ENCODE data around the gene RFESD. TPM values are rescaled to one million over a fixed set of nuclear protein-coding genes. Genes with fewer than 3 reads are reported as not detected.
A peak's percentile ranks its signal among the peaks of the same experiment; 100 is the strongest.

RFESD gene
- total RNA-seq, 1 experiment from 2014 or later: 1.1 TPM

GRCh38 chr5:95649842-95650620 lies 3.5 kb downstream of the RFESD start:
- in situ Hi-C loops (cut with HindIII; ENCODE audit: low pct_unique_long_range_greater_than_20kb, low sequenced_read_pairs): no loop called here
- DNase-seq (ENCODE audit: low read depth): no peak

GRCh38 chr5:95652849-95653248 lies 6.3 kb downstream of the RFESD start:
- no peak for DNase-seq (ENCODE audit: low read depth)
- in situ Hi-C loops (cut with HindIII; ENCODE audit: low pct_unique_long_range_greater_than_20kb, low sequenced_read_pairs): no loop called here

- in situ Hi-C loops (cut with HindIII; ENCODE audit: low pct_unique_long_range_greater_than_20kb, low sequenced_read_pairs): no loop called here
These were observed 7.6 kb downstream of the RFESD start for GRCh38 chr5:95654196-95654595.

GRCh38 chr5:95655575-95655974 lies 9.0 kb downstream of the RFESD start:
- in situ Hi-C loops (cut with HindIII; ENCODE audit: low pct_unique_long_range_greater_than_20kb, low sequenced_read_pairs): no loop called here
- no peak for DNase-seq (ENCODE audit: low read depth)

More at GRCh38 chr5:95654196-95654595, 7.6 kb downstream of the RFESD start:
- no peak for DNase-seq (ENCODE audit: low read depth)

GRCh38 chr5:95660060-95660459 lies 13.5 kb downstream of the RFESD start:
- in situ Hi-C loops (cut with HindIII; ENCODE audit: low pct_unique_long_range_greater_than_20kb, low sequenced_read_pairs): no loop called here
- DNase-seq (ENCODE audit: low read depth): no peak

GRCh38 chr5:95662946-95663345 lies 16.4 kb downstream of the RFESD start:
- in situ Hi-C loops (cut with HindIII; ENCODE audit: low pct_unique_long_range_greater_than_20kb, low sequenced_read_pairs): no loop called here
- no peak for DNase-seq (ENCODE audit: low read depth)

GRCh38 chr5:95664204-95664786 lies 17.7 kb downstream of the RFESD start:
- peak; percentile 27 for DNase-seq (ENCODE audit: low read depth)
- in situ Hi-C loops (cut with HindIII; ENCODE audit: low pct_unique_long_range_greater_than_20kb, low sequenced_read_pairs): no loop called here

- in situ Hi-C loops (cut with HindIII; ENCODE audit: low pct_unique_long_range_greater_than_20kb, low sequenced_read_pairs): no loop called here
- DNase-seq (ENCODE audit: low read depth): no peak
These were observed 20.6 kb downstream of the RFESD start for GRCh38 chr5:95667061-95667618.

- DNase-seq (ENCODE audit: low read depth): no peak
- in situ Hi-C loops (cut with HindIII; ENCODE audit: low pct_unique_long_range_greater_than_20kb, low sequenced_read_pairs): no loop called here
These were observed 21.1 kb downstream of the RFESD start for GRCh38 chr5:95667678-95668077.

- in situ Hi-C loops (cut with HindIII; ENCODE audit: low pct_unique_long_range_greater_than_20kb, low sequenced_read_pairs): no loop called here
- no peak for DNase-seq (ENCODE audit: low read depth)
These were observed 21.6 kb downstream of the RFESD start for GRCh38 chr5:95668216-95668615.

GRCh38 chr5:95668728-95669127 lies 22.2 kb downstream of the RFESD start:
- in situ Hi-C loops (cut with HindIII; ENCODE audit: low pct_unique_long_range_greater_than_20kb, low sequenced_read_pairs): no loop called here
- DNase-seq (ENCODE audit: low read depth): no peak

GRCh38 chr5:95669540-95669939 lies 23.0 kb downstream of the RFESD start:
- in situ Hi-C loops (cut with HindIII; ENCODE audit: low pct_unique_long_range_greater_than_20kb, low sequenced_read_pairs): no loop called here
- DNase-seq (ENCODE audit: low read depth): no peak

- no peak for DNase-seq (ENCODE audit: low read depth)
- in situ Hi-C loops (cut with HindIII; ENCODE audit: low pct_unique_long_range_greater_than_20kb, low sequenced_read_pairs): no loop called here
These were observed 23.4 kb downstream of the RFESD start for GRCh38 chr5:95669985-95670384.

GRCh38 chr5:95670568-95670967 lies 24.0 kb downstream of the RFESD start:
- DNase-seq (ENCODE audit: low read depth): no peak
- in situ Hi-C loops (cut with HindIII; ENCODE audit: low pct_unique_long_range_greater_than_20kb, low sequenced_read_pairs): no loop called here

GRCh38 chr5:95671826-95672225 lies 25.2 kb downstream of the RFESD start:
- in situ Hi-C loops (cut with HindIII; ENCODE audit: low pct_unique_long_range_greater_than_20kb, low sequenced_read_pairs): no loop called here

GRCh38 chr5:95672641-95673040 lies 26.1 kb downstream of the RFESD start:
- in situ Hi-C loops (cut with HindIII; ENCODE audit: low pct_unique_long_range_greater_than_20kb, low sequenced_read_pairs): no loop called here
- no peak for DNase-seq (ENCODE audit: low read depth)

More at GRCh38 chr5:95671826-95672225, 25.2 kb downstream of the RFESD start:
- DNase-seq (ENCODE audit: low read depth): no peak

GRCh38 chr5:95673081-95673480 lies 26.5 kb downstream of the RFESD start:
- no peak for DNase-seq (ENCODE audit: low read depth)

GRCh38 chr5:95682891-95683290 lies 36.3 kb downstream of the RFESD start, which contains the start of gene SPATA9:
Gene SPATA9, minus strand, starts transcription at chr5:95682991. Its CDS starts 137 bp downstream, at chr5:95682854.
- in situ Hi-C loops (cut with HindIII; ENCODE audit: low pct_unique_long_range_greater_than_20kb, low sequenced_read_pairs): no loop called here
- DNase-seq (ENCODE audit: low read depth): no peak

More at GRCh38 chr5:95673081-95673480, 26.5 kb downstream of the RFESD start:
- in situ Hi-C loops (cut with HindIII; ENCODE audit: low pct_unique_long_range_greater_than_20kb, low sequenced_read_pairs): no loop called here

GRCh38 chr5:95684361-95684760 lies 37.8 kb downstream of the RFESD start:
- in situ Hi-C loops (cut with HindIII; ENCODE audit: low pct_unique_long_range_greater_than_20kb, low sequenced_read_pairs): no loop called here
- no peak for DNase-seq (ENCODE audit: low read depth)
